Hindlimb muscle (tissue), 1 donor: ENCODE data around the gene WFDC12. TPM values are rescaled to one million over a fixed set of nuclear protein-coding genes. Genes with fewer than 3 reads are reported as not detected.

ENCODE experiments used
- DNase-seq: peaks from one replicate; pipeline ENCODE4 v3.0.0-alpha.2; 2013
- polyA plus RNA-seq: library from polyadenylated mRNA; unstranded; fragments of 120-200 nt; gene quantifications from one replicate; pipeline ENCODE4 v1.2.1, GENCODE V29; 2013; ENCODE audit not compliant: insufficient read length

Gene WFDC12
- polyA plus RNA-seq, 1 donor = not detected

DNA sequence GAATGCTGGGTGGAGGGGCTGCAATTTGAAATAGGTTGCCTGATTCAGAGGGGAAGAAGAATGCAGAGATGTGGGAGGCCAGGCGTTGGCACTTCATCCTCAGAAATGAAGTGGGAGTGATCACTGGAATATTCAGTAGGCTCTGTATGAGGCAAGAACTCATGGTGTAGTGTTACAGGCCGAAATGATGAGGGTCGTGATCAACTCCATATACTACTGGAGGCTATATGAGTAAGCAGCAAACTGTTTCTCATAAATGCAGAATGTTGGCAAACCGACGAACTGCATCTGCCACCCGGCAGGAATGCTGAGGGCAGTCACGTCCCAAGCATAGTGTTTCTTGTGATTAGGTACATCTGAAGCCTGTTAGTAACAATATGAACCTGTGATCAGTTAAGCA is 36.0 kb downstream of the WFDC12 start:
- DNase-seq = no peak

DNA sequence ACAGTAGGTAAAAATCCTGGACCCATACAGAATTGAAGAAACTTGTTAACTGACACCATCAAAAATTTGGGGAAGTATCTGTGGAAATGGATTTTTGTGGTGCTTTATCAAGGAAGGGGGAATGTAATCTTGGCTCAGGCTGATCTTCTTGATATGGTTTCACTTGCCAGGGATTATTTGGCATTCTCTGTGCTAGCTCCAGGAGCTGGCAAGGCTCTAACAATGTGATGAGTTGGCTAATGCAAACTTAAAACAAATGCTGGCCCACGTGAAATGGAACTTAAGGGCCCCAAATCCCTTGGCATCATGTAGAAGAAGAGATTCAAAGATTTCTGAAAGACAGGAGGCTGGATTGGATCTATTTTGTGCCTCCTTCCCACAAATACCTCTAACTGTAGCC is 36.5 kb downstream of the WFDC12 start:
- DNase-seq = no peak

DNA sequence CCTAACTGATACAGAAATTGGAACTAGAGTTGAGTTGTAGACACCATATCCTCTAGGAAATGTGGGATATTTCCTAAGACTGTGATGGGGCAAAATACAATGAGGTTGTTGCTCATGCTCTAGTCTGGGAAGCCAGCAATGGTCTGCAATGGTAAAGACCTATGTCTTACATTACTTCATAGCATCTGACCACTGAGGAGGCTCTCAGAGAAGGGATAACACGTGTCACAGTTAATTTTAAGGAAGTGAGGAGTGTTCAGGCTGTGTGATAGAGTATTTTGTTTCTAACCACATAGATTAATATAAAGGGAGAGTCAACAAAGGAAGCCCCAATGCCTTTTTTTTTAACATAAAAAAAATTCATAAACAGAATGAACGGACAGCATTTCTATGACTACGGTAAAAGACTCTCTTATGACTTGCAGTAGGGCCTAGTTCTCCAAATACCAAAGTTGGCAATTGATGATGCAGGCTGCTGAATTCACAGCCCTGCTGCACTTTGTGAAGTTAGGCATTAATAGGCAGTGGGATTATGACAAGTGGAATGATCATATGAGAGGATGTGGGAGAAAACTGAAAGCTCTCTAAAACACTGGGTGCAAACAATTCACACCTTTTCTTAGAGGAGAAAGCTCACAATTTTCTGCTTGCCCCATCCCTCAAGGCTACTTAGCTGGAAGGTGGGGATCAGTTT is 37.0 kb downstream of the WFDC12 start:
- no peak for DNase-seq

DNA sequence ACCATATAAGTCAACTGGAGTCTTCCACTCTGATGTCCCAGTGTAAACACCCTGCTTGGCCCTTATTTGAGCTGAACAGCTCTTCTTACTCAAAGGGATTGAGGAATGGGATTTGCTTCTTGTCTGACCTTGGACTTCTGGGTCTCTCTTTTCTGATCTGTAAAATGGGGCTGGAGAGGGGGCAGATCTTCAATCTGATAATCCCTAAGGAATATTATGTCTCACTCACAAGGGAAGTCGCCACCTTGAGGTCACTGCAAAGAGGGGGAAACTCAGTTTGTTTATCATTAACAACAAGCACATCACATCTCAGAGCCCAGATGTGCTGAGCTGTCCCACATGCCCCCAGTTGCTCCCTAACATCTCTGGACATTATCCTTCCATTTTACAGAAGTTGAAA is 38.4 kb downstream of the WFDC12 start:
- DNase-seq = no peak

DNA sequence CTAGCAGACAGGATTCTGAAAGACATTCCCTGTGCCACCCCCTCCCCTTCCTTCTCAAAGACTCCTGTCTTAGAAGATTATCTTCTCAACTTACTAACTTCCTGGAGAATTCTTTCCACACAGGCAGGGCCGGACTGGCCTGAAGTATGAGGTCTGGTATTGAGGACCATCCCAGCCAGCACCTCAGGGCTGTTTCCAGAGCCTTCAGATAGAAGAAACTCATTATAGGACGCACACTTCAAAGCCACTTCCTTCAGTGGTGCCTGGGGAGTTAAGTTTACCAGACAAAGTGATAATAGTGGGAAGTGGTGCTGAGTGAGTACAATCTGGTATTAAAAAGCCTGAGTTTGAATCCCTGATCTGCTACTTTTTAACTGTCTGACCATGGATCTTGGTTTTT is 39.0 kb downstream of the WFDC12 start:
- no peak for DNase-seq

DNA sequence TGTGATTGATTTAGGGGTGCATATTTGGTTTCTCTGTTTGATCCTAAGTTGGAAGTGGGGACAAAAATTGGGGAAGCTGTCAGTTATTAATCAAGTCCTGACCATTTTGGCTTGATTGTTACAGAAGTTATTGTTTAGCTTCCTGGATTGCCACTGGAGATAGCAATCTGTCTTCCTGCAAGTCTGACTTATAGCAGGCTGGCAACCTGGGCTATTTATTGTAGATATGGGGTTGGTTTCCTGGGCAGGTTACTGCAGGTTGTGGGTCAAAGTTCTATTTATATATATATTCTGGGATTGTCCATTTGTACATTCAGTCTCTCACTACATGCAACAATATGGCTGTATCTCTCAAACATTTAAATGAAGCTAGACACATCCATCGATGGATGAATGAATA is 41.1 kb downstream of the WFDC12 start:
- DNase-seq = no peak

DNA sequence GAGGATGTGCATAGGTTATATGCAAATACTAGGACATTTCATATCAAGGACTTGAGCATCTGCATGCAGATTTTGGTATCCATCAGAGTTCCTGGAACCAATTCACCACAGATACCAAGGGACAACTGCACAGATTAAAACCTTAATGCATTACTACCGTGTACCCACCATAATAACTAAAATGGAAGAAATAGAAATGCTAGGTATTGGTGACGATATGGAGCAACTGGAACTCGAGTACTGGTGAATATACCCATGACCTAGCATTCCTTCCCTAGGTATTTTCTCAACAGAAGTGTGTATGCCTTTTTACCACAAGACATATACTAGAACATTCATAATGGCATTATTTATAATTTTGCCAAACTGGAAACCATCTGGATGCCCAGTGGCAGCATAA is 41.8 kb downstream of the WFDC12 start:
- DNase-seq = no peak

DNA sequence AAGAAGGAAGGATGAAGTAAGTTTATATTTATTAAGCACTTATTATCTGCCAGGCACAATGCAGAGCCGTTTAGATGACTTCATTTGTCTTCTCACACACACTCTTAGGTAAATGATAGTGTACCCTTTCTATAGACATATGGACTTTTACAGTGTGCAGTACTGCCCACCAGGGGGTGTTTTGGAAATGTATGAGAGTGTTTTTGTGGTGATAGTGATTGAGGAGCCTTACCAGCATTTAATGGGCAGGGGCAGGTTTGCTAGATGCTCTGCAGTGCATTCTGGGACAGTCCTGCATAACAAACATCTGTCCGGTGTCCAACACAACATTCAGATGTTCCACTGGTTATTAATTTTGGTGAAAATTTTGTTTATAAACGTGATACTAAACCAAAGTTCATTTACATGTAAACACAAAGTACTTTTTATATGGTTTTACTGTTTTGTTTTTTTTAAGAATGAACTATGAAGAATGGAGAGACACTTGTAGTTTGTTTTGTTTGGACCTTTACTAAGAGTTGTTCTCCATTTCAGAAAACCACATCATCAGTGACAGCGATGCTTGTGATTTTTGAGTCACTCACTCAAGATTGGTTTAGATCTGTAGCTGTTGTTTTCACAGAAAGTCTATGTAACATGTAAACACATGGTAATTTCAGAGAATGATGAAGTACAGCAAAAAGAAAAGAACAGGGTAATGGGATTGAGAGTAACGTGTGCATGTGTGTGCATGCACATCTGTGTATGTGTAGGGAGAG is 43.2 kb downstream of the WFDC12 start:
- DNase-seq = no peak

DNA sequence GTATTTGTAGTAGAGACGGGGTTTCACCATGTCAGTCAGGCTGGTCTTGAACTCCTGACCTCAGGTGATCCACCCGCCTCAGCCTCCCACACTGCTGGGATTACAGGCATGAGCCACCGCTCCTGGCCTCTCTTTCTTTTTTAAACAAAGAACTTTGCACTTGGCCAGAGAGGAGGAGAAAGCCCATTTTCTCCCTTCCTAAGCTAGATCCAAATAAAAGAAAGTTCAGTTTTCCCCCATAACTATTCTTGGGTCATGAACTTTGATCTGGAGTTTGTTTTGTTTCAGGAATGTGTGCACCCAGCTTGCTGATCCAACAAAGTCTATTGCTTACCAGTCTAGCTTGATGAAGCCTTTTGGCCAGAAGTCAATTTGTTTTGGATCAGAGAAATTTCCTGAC is 46.7 kb downstream of the WFDC12 start:
- no peak for DNase-seq

Other genes with a start within 250 kb of the WFDC12 start
- 104 TPM for gene YWHAB, start 238.8 kb downstream of the WFDC12 start, polyA plus RNA-seq
- 17.6 TPM for gene PABPC1L, start 214.4 kb downstream of the WFDC12 start, polyA plus RNA-seq
- 14.0 TPM for gene TOMM34, start 164.1 kb downstream of the WFDC12 start, polyA plus RNA-seq
- 9.2 TPM for gene STK4, start 158.0 kb downstream of the WFDC12 start, polyA plus RNA-seq
- gene KCNS1, start 23.3 kb downstream of the WFDC12 start, polyA plus RNA-seq = 0.04 TPM
- gene WFDC5, start 9.3 kb downstream of the WFDC12 start, polyA plus RNA-seq = not detected
- gene PI3, start 50.4 kb upstream of the WFDC12 start, polyA plus RNA-seq = not detected
- gene SEMG1, start 82.6 kb upstream of the WFDC12 start, polyA plus RNA-seq = not detected
- not detected for gene SEMG2, start 96.9 kb upstream of the WFDC12 start, polyA plus RNA-seq
- not detected for gene SLPI, start 130.1 kb upstream of the WFDC12 start, polyA plus RNA-seq
- gene RBPJL, start 182.4 kb upstream of the WFDC12 start, polyA plus RNA-seq = not detected
- 0.45 TPM for gene MATN4, start 183.8 kb upstream of the WFDC12 start, polyA plus RNA-seq
- 7.2 TPM for gene SDC4, start 224.0 kb upstream of the WFDC12 start, polyA plus RNA-seq
- gene SYS1, start 238.7 kb upstream of the WFDC12 start, polyA plus RNA-seq = 18.7 TPM